Limb (tissue), 2 donors: ENCODE data around the gene SKAP1.

Experiments
- DNase-seq, 2 donors: peaks; one replicate each; pipeline ENCODE4 v3.0.0-alpha.2; 2016; ENCODE audit errors: extremely low spot score in 2 of 2

SKAP1 gene

GRCh38 chr17:48429638-48430586 is at the start of gene SKAP1:
SKAP1 (minus strand) TSS chr17:48430214.
- DNase-seq: no peak

GRCh38 chr17:48479014-48479402 is 49.0 kb upstream of the SKAP1 start:
- DNase-seq: no peak

DNA sequence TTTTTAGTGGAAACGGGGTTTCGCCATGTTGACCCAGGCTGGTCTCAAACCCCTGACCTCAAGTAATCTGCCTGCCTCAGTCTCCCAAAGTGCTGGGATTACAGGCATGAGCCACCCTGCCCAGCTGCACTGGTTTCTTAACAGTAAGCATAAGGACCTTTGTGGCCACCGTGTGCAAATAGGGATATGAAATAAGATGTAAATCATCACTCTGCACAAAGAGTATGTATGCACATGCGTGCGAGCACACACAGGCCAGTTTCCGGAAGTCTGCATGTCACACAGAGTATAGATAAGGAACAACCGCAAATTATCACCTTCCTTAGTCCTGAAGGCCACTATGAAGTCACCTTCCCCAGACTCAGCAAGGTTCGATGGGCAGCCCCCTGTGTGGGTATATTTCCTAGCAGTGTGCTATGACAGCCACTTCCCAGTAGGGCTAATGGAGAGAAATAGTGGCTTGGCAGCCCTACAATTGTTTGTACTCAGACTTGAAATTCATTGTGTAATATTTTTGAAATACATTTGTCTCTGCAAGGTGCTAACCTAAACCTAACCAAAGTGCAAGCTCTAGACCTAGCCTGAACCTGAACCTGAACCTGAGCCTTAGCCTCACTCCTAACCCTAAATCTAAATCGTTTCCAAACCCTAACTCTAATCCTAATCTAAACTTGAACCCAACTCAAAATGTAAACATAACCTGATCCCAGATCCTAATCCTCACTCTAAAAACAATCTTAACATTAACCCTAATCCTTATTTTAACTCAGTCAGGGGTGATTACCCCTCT is 48.4 kb upstream of the SKAP1 start:
- no peak for DNase-seq

DNA sequence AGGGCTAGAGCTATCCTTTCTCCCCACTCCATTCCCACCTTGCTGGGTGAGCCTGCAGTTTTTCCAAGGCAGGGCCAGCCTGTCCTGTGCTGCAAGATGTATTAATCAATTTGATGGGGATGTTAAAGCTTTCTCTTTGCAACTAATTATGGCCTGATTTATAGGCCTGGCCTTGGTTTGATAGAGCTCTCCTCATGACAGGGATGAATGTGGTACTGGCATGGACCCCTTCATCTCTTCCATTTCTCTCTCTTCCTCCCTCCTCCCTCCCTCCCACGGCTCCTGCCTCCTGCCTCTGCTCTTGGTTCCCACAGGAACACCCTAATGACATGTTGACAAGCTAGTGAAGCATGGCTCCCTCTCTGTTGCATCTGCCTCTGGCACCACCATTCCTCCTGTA is 47.2 kb upstream of the SKAP1 start:
- no peak for DNase-seq

DNA sequence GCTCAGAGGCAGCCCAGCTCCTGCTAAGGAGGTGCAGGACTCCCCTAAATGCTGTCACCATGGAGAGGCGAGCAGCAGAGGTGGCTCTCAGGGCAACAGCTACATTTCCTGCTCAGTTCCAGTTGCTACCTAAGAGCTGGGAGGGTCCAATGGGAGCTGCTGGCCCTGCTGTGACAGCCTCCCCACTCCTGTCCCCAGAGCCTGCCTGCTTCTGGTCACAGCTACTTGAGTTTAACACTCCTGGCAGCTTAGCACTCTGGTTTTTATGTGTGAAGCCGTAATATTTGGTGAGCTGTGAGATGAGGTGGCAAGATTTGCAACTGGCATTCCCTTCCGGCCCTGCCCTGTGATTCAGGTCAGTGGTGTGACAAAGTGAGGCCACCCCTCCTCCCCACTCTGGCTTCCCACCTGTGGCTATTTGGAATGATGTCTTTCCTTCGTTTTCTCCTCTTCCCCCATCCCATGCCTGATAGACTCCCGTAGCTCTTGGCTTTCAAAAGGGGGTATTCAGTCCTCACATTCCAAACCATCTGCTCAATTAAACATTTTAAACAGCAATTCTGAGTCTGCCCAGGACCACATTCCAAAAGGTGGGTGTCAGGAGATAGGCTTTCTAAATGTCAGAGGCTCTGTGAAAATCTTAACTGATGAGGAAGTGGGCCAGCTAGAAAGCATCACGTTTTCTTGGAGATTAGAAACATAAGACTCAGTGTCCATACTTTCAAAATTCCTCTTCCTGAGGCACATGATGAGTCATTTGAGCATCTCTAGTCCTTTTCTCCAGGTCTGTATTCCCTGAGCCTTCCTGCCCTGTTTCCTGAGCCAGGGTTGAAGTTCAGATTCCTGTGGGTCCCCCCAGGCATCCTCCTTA is 42.6 kb upstream of the SKAP1 start:
- DNase-seq: no peak

GRCh38 chr17:48471817-48472410 is 41.9 kb upstream of the SKAP1 start:
- DNase-seq: no peak

GRCh38 chr17:48470388-48471034 is 40.5 kb upstream of the SKAP1 start:
- peak in 1 of 2 donors; percentile 24 for DNase-seq

GRCh38 chr17:48469227-48469626 is 39.2 kb upstream of the SKAP1 start:
- no peak for DNase-seq

DNA sequence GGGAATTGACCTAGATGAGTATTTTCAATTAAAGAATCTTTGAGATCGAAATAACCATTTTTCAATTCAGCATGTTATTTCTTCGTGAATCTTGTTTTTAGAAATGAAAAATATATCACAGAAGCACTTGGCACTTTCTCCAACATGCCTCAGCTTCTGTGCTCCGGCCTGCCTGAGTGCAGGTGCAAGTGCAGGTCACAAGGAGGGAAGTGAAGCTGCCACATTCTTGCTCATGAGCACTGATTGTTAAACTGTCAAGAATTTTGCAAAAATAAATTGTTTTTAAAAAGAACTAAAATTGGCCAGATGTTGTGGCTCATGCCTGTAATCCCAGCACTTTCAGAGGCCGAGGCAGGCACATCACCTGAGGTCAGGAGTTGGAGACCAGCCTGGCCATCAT is 38.3 kb upstream of the SKAP1 start:
- DNase-seq: no peak

DNA sequence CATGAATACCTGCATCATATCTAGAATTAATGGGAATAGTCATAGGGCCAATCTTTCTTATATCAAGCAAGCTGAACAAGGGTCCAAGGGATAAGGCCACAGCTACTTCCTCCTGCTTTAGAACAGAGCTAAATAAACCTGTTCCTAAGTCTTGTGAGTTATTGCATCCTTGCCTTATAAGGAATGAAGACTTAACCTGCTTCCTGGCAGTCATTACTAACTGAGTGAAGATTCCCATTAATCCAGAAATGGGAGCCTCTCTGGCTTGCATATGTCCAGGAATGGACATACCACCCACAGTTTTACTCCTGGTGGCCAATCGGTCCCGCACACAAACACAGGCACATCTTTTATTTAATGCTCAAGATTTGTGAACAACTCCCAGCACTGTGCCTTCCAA is 35.9 kb upstream of the SKAP1 start:
- no peak for DNase-seq

DNA sequence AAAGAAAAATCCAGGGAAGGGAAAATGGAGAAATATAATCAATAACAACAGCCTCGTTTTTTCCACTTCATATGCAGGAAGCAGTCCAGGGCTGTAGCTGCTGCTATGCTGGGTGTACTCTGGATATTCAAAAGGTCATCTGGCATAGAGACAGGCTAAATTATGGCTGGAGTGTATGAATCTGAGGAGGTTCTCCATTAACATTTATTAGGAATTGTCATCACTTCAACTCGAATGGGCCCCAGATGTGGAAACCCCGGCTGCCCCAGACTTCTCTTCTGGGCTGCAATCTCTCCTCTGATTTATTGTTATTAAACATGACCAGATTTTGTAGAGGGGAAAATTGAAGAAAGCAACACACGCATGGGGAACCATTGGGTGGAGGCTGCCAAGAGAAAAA is 33.5 kb upstream of the SKAP1 start:
- DNase-seq: peak; percentile 38 to 58

GRCh38 chr17:48462946-48463345 is 32.9 kb upstream of the SKAP1 start:
- no peak for DNase-seq

DNA sequence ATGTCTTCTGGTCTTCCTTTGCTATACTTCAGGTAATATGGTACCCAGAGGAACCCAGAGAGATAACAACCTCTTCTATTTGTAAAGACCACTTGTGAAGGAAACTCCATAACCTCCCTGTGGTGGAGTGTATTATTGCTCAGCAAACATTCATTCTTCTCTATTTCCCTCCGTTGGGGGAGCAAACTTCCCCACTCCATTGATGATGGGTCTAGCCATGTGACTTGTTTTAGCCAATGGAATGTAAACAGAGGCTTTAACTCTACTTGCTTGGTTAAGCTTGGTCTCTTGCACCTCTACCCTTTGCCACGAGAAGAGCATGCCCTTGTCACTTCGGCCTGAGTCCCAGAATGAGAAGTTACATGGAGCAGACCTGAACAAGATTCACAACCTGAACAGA is 30.0 kb upstream of the SKAP1 start:
- no peak for DNase-seq

DNA sequence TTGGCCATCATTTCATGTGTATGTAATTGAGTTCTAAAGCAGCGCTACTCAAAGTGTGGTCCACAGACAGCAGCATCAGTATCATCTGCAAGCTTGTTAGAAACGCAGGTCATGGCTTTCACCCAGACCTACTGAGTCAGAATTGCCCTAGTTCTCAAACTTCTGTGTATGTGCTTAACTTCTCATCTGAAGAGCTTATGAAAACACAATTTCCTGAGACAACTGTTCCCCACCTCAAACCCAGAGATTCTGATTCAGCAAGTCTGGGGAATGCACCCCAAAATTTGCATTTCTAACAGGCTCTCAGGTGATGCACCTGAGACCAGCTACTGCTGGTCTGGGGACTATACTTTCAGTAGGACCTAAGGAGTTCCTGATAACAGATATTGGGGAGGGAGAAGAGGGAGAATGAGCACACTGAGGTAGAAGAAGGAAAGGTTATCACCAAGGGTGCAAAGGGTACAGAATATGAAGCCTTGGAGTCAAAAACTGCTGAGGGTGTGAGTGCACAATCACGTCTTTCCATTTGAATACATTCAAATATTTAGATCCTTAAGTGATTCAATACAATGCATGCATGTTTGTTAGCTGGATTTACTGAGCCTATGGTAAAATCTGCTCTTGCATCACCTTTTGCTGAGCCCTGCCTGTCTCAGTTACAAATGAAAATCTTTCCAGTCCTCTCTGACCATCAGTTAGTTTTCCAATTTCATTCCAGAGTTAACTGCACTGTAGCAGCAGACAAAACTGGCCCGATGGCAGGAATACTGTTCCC is 29.2 kb upstream of the SKAP1 start:
- no peak for DNase-seq

DNA sequence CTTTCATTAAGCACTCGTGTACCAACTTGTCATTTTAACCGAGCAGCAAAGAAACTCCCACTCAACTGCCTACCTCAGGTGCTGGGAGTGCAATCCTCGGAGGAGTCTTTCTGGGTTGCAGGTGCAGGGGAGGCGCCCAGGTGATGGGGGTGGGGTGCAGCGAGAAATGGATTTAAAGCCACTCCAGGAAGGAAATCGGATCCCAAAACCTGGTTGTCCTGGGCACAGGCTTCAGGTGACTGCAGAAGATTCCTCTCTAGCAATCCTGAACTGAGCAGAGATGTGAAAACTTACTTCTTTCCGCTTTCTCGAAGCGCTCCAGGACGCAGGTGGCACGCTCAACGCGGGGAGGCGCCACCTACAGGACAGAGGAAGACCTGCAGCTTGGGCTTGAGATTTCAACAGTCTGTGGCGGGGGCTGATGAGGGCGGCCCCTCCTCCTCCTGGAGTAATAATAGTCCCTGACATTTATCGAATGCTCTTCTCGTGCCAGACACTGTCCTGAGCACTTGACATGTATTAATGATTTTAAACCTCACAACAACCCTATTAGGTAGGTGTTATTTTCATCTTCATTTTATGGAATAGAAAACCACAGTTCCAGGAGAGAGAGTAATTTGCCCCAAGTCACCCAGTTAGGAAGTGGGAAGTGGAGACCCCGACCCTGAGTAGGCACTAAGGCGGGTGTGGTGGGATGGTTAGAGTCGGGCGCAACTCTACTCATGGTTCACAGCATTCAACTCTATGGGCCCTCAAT is 27.2 kb upstream of the SKAP1 start:
- DNase-seq: peak; percentile 48 to 74

DNA sequence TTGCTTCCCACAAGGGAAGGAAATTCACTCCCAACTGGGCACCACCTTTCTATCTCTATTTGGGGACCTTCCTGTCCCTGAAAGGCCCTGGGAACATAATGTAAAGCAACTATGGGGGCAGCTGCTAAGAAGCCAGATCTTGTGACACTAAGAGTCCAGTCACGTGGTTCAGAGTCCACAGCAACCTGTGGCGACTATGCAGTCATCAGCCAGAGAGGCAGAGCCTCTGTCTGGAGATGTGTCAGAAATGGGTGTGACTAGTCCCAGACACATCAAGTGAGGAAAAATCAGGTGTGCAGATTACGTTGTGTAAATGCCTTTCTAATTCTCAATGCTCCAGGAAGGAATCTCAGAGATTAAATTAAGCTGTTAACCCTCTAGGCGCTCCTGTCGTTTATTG is 26.6 kb upstream of the SKAP1 start:
- DNase-seq: no peak

GRCh38 chr17:48455791-48456190 is 25.8 kb upstream of the SKAP1 start:
- no peak for DNase-seq

DNA sequence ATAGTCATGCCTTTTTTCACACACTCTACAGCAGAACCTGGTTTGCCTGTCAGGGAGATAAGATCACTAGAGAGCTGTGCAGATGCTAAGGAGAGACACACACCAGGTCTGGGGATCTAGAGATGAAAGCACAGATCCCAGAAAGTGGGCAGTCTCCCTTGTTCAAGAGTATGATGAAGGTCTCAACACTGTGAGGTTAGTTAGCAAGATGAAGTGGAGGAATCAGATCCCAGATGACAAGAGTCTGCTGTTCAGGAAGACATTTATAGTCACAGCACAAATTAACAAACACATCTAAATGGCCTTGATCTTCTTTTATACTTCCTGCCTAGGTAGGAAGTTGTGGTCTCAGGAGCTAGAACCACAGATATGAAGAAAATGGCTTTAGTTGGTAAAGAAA is 23.4 kb upstream of the SKAP1 start:
- DNase-seq: no peak

DNA sequence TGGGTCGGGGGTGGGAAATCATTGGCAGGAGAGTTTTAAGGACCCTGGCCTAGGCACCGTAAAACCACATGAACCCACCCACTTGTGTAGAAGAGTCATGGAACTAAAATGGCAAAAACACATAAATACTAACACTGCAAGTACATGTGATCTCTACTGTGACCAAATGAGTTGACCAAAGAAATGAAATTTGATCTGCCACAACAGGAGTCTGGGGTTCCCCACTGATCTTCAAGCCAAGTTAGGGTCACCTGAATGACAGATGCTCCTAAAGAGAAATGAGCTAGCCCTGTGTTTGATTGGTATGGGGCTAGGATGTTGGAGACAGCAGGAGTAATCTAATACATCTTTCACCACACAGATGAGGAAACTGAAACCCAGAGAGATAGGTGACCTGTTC is 21.5 kb upstream of the SKAP1 start:
- no peak for DNase-seq
